ENCODE results near the gene KLHL41.
A peak's percentile ranks its signal among the peaks of the same experiment; 100 is the strongest.

The KLHL41 gene

DNA sequence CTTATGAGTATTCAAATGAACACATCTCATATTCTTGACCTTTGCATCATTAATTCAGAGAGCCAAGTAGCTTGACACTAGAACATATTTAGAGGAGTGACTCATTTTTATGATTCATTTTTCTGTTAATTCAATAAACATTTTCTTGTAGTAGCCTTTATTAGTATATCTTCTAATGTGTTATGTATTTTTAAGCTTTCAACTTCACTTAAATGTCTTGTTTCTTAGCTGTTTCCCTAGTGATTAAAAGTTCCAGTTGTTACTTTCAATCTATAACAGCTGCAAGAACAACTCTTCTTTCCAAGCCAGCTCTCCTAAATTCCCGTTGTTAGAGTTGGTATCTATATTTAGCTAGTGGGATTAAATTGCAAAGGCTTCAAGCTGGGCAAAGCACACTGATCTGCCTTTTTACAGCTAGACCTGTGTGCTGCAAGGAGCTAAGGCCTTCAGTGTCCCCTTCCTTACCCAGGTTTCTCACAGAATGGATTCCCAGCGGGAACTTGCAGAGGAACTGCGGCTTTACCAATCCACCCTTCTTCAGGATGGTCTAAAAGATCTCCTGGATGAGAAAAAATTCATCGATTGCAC lies at the start of gene KLHL41:
TSS of gene KLHL41 (plus strand) at position 405 of the 588 bp plus-strand sequence. CDS start at position 482, 77 bp downstream.
- no peak for DNase-seq

DNA sequence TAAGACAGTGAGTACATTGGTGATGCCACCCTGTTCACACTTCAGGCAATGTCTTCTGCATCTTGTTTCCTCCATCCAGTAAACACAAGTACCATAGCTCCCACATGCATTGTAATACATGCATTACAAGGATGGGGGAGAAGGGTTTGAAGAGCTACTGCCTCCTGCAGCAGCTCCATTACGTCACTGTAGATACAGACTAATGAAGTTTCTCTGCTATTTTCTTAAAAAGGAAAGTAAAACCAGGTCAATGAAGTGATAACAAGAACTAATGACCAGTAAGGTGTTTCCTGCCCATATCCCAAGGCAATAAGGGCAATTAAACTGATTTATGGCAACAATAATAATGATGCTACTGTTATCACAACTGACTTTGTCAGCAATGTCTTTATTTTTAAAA lies 48.4 kb upstream of the KLHL41 start:
- no peak for DNase-seq

DNA sequence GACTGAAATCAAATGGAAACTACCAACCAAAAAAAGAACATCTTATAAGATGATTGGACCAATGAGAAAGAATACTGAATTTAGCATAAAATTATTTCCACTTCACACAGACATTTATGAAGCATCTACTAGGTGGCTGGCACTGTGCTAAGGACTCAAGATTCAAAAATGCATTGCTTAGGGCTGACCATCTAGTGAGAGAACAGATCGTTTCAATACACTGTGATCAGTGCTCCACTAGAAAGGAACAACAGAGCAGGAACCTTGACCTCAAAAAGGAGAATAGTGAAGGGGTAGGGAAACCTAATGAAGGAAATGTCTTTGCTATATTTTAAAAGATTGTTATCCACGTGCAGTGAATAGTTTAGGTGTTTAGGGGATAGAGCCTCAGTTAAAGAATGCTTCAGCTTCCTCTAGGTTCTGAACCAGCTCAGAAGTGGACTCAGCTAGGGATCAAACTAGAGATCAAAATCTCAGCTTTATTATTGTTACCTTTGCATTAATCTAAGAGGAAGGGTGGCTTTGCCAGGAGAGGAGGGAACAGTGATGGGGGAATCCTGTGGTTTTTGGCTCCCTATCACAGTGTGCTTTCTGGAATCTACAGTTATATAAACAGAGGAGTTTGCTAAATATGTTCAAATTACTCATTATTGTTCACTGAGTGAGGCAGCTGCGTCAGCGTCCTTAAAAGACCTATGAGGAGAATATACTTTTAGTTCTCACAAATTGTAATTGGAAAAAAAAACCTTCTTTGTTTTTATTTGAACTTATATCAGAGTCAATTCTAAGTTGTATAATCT lies 46.4 kb upstream of the KLHL41 start:
- DNase-seq = no peak

DNA sequence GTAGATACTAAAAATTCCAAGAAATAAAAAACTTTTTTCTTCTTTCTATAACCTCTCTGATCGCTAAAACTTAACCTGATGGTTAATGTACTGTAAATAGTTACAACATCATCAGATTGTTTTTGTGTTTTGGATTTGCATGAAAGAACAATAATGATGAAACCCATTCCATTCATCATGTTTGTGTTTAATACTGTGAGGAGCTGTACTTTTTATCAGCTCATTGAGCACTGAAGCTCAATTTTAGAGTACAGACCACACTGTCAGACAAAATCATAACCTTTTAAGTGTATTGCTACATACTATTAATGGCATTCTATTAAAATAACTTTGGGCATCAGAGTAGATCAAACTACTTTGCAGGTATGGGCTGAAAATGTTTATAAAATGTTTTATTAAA lies 45.0 kb upstream of the KLHL41 start:
- no peak for DNase-seq

DNA sequence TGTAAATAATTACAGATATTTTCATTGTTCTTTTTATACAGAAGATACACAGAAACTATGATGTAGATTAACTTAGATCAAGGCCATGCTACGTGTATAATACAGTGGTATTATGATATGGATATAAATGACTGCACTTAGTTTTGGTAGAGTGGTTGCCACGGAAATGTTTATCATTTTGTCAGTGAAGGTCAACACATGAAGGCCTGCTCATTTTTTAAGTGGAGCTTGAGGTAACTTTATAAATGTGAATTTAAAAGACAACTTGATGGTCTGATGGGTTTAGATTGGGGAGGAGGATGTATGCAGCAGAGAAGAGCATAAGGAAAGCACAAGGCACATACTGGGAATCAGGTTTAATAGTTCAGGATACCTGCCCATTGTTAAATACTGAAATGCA lies 44.6 kb upstream of the KLHL41 start:
- no peak for DNase-seq

DNA sequence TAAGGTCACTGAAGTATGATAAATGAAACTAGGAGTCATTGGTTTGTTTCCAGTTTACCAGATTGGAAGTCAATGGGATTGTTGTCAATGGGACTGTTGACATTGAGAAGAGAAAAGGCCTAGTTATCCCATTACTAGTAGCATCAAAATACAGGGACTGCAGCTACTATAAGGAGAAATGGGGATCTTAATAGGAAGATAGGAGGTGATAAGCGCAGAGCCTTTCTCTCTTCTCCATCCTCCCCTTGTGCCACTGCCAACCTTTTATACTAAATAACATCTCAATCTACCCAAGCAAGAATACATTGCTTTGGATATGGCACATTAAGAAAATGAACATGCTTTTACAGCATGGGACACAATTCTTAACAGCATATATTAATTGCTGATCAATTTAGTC lies 40.7 kb upstream of the KLHL41 start:
- DNase-seq = no peak

DNA sequence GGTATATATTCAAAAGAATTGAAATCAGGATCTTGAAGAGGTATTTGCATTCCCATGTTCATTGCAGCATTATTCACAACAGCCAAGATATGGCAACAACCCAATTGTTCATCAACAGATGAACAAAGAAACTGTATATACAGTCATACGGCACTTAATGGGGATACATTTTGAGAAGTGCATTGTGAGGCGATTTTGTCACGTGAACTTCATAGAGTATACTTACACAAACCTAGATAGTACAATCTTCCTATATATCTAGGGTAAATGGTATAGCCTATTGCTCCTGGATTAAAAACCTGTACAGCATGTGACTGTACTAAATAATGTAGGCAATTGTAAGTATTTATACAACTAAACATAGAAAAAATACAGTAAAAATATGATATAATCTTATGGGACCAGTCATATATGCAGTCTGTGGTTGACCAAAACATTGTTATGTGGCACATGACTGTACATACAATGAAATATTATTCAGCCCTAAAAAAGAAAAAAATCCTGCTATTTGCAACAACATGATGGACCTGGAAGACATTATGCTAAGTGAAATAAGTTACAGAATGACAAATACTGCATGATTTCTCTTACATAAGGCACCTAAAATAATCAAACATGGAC lies 39.4 kb upstream of the KLHL41 start:
- no peak for DNase-seq

DNA sequence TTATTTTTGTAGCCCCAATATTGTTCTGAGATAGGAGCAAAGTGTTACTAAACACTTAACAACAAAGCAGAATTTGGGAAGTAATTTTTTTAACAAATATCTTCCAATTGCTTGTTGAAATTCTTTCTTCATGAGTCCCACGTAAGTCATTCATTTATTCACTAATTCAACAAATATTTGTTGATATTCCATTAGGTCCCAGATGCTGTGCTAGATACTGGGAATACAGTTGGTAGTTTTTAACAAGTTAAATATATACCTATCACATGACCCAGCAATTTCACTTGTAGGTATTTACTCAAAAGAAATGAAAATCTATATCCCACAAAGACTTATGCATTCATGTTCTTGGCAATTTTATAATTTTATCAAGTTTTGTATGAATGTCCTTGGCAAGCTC lies 37.3 kb upstream of the KLHL41 start:
- no peak for DNase-seq

DNA sequence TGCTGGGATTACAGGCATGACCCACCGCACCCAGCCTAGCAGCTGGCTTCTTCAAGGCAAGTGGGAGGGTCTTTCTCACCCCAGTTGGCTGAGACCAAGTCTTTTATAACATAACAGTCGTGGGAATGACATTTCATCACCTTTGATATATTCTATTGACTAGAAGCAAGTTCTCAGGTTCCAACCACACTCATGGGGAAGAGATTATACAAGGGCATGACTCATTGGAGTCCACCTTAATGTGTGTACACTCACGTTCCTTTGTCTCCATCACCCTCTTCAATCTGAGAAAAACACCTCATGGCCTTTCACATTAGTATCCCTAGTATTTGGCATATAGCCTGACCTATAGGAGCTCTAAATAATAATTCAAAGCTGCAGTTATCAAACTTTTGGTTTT lies 33.0 kb upstream of the KLHL41 start:
- no peak for DNase-seq

DNA sequence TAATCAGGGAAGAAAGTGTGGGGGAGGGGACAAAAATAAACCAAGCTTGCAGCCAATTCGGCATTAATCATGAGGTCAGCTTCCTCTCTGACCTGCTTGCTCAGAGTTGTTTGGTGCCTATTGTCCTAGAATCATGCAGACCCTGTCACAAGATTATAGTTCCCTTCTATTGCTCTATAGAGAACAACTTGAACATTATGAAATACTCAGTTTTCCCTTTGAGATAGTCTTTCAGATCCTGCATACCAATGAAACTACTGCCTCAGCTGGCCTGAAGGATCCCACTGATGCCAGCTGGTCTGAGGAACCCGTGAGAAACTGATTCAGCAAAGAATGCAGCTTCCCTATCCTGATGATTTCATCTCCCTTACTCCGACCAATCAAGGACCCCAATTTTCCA lies 31.2 kb upstream of the KLHL41 start:
- DNase-seq = no peak

DNA sequence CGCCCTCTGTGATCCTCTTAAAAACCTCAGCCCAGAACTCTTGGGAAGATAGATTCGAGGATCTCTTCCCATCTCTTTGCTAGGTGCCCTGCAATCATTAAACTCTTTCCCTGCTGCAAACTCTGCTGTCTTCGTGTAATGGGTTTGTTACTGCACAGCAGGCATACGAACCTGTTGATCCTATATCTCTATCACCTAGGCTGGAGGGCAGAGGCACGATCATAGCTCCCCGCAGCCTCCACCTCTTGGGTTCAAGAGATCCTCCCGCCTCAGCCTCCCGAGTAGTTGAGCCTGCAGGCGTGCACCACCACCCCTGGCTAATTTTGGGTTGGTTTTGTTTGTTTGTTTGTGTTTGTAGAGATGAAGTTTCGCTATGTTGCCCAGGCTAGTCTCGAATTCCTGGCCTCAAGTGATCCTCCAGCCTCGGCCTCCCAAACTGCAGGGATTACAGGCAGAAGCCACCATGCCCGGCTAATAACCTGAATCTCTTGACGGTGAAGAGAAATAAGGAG lies 30.7 kb upstream of the KLHL41 start:
- DNase-seq = no peak

DNA sequence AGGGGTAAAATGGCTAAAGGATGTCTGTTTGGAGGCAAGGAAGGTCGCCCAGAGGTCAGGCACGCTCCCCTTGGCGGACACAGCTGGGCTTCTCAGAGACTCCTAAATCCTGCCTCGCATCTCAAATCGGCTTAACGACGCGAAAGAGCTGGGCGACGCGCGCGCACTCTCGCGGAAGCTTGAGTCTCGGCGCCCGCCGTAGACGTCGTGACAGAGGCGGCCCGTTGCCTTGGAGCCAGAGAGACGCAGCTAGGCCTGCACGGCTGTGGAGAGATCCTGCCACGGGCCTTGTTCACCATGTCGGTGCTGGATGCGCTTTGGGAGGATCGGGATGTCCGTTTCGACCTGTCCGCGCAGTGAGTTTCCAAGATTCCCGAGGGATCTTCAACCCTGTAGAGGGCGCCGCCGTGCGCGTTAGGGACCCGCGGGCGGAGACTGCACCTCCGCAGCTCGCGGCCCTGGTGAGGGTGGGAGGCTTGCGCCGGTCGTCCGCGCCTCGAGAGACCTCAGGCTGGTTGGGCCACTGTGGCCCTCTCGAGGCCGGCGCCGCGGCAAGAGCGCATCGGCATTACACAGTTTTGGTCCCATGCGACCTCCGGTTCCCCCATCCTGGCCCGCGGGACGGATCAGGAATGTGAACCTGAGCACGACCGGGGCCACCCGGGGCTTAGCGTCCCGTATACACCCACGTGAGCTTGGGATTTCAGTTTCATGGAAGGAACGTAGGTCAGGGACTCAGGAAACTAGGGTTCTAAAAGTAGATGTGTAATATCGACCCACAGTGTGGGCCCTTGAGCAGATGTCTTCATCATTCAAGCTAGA lies 30.0 kb upstream of the KLHL41 start, which contains the start of gene BBS5:
TSS of gene BBS5 (plus strand) at position 238 of the 822 bp plus-strand sequence. CDS start at position 298, 60 bp downstream.
- peak; percentile 64 to 67 for DNase-seq

DNA sequence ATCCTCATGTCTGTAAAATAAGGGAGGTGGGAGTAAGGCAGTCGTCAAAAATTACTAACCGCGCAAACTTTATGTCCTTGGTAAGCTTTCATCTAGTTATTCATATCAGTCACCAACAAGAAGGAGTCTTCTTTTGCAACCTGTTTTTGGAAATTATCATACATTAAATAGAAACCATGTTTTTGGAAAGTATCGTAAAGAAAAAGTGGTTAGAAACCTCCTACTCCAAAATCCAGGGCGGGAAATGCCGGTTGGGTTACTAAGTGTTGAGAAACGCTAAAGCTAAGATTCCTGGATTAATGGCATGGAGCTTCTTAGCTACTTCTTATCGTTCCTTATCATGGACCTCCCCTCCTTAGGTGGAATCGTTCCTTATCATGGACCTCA lies 29.4 kb upstream of the KLHL41 start:
- no peak for DNase-seq

DNA sequence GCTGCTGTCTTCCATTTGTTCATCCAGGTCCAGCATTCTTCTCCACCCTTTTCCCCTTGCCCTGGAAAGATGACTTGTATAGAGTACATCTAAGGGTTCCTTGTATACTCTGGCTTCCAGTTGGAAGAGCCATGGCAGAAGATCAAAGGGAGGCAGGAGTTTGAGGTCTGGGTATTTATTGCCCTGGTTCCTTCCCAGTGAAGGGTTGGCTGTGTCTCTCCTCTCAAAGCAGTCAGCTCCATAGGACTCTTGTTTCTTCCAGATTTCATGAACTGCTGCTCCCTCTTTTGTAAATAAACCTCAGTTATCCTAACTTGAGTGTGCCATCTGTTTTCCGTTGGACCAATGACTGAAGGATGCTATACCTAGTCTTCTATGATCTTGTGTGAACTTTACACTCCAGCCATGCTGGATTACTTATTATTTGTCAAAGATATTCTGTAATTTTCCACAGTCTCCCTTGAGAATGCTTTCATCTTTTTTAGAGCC lies 23.8 kb upstream of the KLHL41 start:
- DNase-seq = no peak

DNA sequence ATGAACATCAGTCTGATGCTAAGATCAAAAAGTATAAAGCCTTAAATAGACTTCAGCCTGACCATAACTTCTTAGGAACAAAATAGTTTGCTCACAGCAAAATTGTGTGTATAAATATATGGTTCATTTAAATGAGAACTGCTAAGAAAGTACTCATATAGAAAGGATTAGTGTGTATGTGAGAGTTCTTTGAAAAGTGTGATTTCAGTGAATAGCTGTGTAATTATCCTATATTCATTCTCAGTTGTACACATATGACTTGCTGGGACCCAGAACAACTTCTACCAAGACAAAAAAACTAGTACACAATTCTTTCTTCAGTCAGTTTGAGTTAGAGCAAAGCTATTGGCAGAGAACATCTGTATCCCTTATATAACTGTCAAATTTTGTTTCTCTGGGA lies 23.0 kb upstream of the KLHL41 start:
- DNase-seq = no peak

DNA sequence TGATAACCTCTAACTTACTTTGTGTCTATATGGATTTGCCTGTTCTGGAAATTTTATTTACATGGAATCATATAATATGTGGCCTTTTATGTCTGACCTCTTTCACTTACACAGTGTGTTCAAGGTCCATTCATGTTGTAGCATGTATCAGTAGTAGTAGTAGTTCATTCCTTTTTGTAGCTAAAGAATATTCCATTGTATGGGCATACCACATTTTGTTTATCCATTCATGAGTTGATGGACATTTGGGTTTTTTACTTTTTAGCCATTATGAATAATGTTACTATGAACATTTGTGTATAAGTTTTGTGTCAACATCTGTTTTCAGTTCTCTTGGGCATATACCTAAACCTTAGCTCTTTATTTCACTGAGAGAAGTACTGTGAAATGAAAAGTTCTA lies 18.7 kb upstream of the KLHL41 start:
- DNase-seq = no peak

DNA sequence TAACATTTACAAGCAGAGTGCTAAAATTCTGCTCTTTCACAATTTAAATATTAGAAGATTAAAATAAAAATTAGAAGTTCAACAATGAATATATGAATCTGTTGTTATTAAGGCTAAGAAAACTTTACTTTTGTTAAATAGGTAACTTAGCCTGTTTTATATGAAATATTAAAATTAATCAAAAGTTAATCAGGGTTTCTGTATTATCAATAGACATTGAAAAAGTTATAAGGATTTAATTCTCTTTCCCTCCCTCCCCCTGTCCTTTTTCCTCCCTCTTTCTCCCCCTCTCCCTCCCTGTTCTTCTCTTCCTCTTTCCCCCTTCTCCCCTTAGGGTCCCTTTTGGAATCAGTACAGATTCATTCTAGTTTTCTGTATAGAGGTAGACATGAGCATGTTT lies 18.1 kb upstream of the KLHL41 start:
- no peak for DNase-seq

DNA sequence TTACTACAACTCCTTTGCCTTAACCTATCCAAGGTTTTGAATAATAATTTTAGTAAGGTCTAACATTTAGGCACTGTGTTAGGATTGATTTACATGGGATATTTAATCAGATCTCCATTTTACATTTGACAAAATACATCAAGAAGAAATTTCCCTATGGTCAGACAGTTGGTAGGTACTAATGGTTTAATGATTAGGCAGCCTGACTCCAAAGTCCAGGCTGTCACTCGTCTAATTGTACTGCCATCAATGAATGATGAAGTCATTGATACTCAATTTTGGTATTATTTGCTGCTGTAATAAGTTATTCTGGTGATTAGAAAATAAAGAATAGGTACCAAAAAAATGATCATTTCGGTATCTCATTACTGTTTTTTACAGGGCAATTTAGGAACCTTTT lies 16.1 kb upstream of the KLHL41 start:
- no peak for DNase-seq

DNA sequence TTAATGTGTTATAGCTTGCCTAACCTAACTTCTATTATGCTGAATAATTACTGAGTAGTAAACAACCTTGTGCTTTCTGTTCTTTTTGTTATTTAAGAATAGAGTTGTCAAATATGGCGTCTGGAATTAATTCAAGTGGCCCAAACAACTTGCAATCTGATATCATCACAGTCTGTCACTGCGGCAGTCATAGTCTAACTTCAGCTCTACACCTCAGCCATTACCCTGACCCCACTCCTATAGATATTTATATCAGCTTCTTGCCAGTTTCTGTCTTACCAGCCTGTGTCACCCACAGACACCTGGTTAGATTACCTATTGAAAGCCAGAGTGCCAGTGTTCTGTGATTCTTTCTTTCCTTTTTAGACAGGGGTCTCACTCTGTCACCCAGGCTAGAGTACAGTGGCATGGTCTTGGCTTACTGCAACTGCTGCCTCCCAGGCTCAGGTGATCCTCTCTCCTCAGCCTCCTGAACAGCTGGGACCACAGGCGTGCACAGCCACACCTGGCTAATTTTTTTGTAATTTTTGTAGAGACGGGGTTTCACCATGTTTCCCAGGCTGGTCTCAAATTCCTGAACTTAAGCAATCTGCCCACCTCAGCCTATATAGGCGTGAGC lies 14.1 kb upstream of the KLHL41 start:
- no peak for DNase-seq

DNA sequence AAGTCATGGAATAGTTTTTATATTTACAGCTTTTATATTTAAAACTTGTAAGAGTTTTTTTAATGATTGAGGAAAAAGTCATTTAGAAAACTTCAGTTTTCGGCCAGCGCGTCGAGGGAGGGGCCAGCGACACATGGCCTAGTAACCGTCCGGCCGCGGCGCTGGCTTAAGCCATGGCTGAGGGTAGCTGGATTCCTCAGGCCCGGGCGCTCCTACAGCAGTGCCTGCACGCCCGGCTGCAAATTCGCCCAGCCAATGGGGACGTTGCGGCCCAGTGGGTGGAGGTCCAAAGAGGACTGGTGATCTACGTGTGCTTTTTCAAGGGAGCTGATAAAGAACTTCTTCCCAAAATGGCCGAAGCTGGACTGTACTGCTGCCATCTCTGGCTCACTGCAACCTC lies 4.9 kb upstream of the KLHL41 start:
- DNase-seq = no peak

DNA sequence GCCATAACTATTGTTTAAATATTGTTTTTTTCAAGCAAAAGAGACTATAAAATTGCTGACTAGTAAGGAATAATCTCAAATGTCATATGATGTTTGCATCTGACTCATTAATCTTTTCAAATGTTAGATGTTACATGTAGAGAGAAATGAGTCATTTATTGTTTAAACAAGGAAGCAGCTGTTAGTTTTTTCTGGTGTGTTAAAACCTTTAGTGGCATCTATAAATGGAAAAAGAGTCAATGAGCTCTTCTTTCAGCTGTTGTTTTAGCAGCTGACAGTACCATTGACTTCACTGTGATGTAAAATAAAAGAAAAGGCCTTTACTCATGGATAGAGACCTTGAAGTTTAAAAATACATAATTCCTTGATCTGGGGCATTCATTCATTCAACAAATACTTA lies 1.8 kb upstream of the KLHL41 start:
- no peak for DNase-seq

DNA sequence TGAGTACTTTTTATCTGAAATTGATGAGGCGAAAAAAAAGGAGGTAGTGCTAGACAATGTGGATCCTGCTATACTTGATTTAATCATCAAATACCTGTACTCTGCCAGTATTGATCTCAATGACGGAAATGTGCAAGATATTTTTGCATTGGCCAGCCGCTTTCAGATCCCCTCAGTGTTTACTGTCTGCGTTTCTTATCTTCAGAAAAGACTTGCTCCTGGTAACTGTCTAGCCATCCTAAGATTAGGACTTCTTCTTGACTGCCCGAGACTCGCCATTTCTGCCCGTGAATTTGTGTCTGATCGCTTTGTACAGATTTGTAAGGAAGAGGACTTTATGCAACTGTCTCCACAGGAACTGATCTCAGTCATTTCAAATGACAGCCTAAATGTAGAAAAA lies 453 bp downstream of the KLHL41 start:
- DNase-seq = no peak

DNA sequence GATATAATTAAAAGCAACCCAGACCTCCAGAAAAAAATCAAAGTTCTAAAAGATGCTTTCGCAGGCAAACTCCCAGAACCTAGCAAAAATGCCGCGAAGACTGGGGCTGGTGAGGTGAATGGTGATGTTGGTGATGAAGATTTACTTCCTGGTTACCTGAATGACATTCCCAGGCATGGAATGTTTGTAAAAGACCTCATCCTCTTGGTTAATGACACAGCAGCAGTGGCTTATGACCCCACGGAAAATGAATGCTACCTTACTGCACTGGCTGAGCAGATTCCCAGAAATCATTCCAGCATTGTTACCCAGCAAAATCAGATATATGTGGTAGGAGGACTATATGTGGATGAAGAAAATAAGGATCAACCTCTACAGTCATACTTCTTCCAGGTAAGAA lies 994 bp downstream of the KLHL41 start:
- DNase-seq = no peak

Measured in activated CD4-positive, alpha-beta T cell treated with anti-CD3 and anti-CD28 coated beads, Interleukin-2, amount 50 U/mL, for 4 hours (primary cell).